ENCODE data around the gene CHCHD4. TPM values are rescaled to one million over a fixed set of nuclear protein-coding genes. Genes with fewer than 3 reads are reported as not detected.

Gene CHCHD4
- total and polyA plus RNA-seq, 2 of the 8 experiments (the other 6 are each of a cell fraction or from before 2014, with no cell fraction given) = 15.0 to 22.3 TPM

DNA sequence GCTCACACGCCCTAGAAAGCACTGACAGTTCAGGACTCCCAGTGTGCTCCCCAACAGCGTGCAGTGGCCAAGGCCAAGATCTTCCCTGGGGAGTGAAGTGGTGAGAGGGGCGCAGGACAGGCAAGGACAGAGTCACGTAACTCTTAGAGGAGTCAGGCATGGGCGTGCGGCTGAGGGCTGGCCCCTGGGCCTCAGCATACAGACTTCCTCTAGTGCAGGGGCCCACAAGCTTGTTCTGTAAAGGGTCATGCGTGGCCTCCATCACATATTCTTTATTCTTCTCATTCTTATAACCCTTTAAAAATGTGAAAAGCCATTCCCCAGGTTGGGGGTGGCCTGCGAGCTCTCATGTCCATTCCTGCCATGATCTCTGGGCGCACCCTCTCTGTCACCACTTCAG, 25.4 kb upstream of the CHCHD4 start:
- Histone ChIP-seq H2AFZ (ENCODE audit: low read length) (no peak overlapping the region), H2BK5ac (ENCODE audit: low read depth, low read length) (no peak overlapping the region), H3K14ac (ENCODE audit: insufficient read length) (no peak overlapping the region), H3K4me1 (replicated peaks in 1 of 4; ENCODE audit: control insufficient read depth in 3 of 4, insufficient read depth in 4 of 4, low read length in 3 of 4) (peaks cover 0 to 14% (median 9%) of the 10 kb centered on the region in 4 experiments; a peak in 6 of 7 replicates), H3K23me2 (ENCODE audit: low read depth, low read length) (no peaks in the 10 kb centered on the region; the same call in 1 of the 2 replicates), H2BK15ac (ENCODE audit: low read length) (no peak overlapping the region), H2AK5ac (ENCODE audit: low read depth, low read length) (no peak overlapping the region), H3K18ac (ENCODE audit: extremely low read depth, low read length) (no peak overlapping the region), H2BK120ac (replicated peaks; ENCODE audit: low read depth, low read length) (no peak overlapping the region), H3K36me3 (ENCODE audit: control insufficient read depth in 2 of 4, insufficient read depth in 4 of 4, low read length in 3 of 4) (peaks cover 0 to 17% (median 10%) of the 10 kb centered on the region in 4 experiments; a peak in 6 of 8 replicates), H3K9ac (replicated peaks in 1 of 4; ENCODE audit: extremely low read depth in 1 of 4, low read depth in 3 of 4, low read length in 3 of 4) (no peak overlapping the region), H3K27ac (ENCODE audit: low read depth, low read length) (no peak overlapping the region), H4K91ac (replicated peaks; ENCODE audit: insufficient read length, low read length) (no peak overlapping the region), H3K79me1 (ENCODE audit: low read depth, low read length) (no peaks in the 10 kb centered on the region), H2BK12ac (ENCODE audit: low read depth, low read length) (no peak overlapping the region), H3K4me3 (ENCODE audit: extremely low read depth in 1 of 4, insufficient read depth in 2 of 4, low read depth in 3 of 4, low read length in 4 of 4) (no peak overlapping the region), H3K4ac (replicated peaks; ENCODE audit: insufficient read length, low read depth, low read length) (no peak overlapping the region), H2BK20ac (ENCODE audit: low read length) (no peak overlapping the region), H3K56ac (replicated peaks; ENCODE audit: insufficient read length, low read depth, low read length) (no peak overlapping the region), H3K27me3 (replicated peaks in 1 of 4; ENCODE audit: control insufficient read depth in 3 of 4, extremely low read depth in 1 of 4, insufficient read depth in 3 of 4, low read length in 3 of 4) (no peaks in the 10 kb centered on the region), H3K4me2 (ENCODE audit: insufficient read depth in 1 of 2, low read depth in 2 of 2, low read length in 2 of 2) (no peak overlapping the region), H3K23ac (ENCODE audit: insufficient read length) (no peak overlapping the region), H3K79me2 (ENCODE audit: control insufficient read depth in 1 of 2, insufficient read depth in 2 of 2, low read length in 2 of 2) (no peaks in the 10 kb centered on the region), H4K8ac (ENCODE audit: extremely low read depth, insufficient read depth, low read length) (no peak overlapping the region), H4K5ac (ENCODE audit: insufficient read length, low read depth, low read length) (no peak overlapping the region), H3K9me3 (ENCODE audit: insufficient read depth in 2 of 2, low read depth in 1 of 2, low read length in 1 of 2) (no peaks in the 10 kb centered on the region), H4K20me1 (replicated peaks in 1 of 2; ENCODE audit: control insufficient read depth in 1 of 2, insufficient read depth in 2 of 2, low read length in 2 of 2) (peaks cover 7 to 8% of the 10 kb centered on the region in 2 experiments)
- DNase-seq (ENCODE audit: low read depth in 1 of 2, low spot score in 2 of 2) (no peak), FAIRE-seq (no peak)
- ChIA-PET POLR2A (ENCODE audit: partially characterized antibody) (interaction anchor here (1.3 to 3.1 kb wide), 4 partner anchors 13 to 28 kb away, joined by 3 to 17 read pairs (median 5); partner anchors contain the start of genes CHCHD4, LSM3, TMEM43 and XPC), CTCF (ENCODE audit: partially characterized antibody) (interaction anchor here (0.5 to 3.6 kb wide), 12 partner anchors 7 to 374 kb away, joined by 3 to 24 read pairs (median 4); partner anchors contain the start of genes CHCHD4 and TMEM43)
- 97% methylated on average over 9 of the region's 9 CpGs; no CpG with 5 or more reads in 1 of the 2 experiments for WGBS, 2 experiments (ENCODE audit: extremely low coverage in 1 of 2, insufficient coverage in 1 of 2, insufficient read length in 1 of 2, insufficient replicate concordance in 2 of 2, low coverage in 1 of 2, low lambda C conversion rate in 2 of 2, missing lambda C conversion rate in 1 of 2)
- no peak for TF ChIP-seq CREB1 (IDR thresholded peaks at IDR 0.05)
- no peak for TF ChIP-seq CBX5 (IDR thresholded peaks at IDR 0.05; ENCODE audit: low read depth, low read length)
- TF ChIP-seq POU5F1 (IDR thresholded peaks at IDR 0.05; ENCODE audit: low read depth, low read length) = no peak
- no peak for TF ChIP-seq TCF12 (IDR thresholded peaks at IDR 0.05; ENCODE audit: low read depth, low read length)
- no peak for TF ChIP-seq SRF (IDR thresholded peaks at IDR 0.05; ENCODE audit: low read depth, low read length)
- TF ChIP-seq NANOG (IDR thresholded peaks at IDR 0.05; ENCODE audit: insufficient read depth, low read depth, low read length, poor library complexity, severe bottlenecking) = no peak
- no peak for TF ChIP-seq RBBP5 (IDR thresholded peaks at IDR 0.05; ENCODE audit: borderline replicate concordance, low read depth, low read length)
- no peak for TF ChIP-seq SIRT6 (IDR thresholded peaks at IDR 0.05; ENCODE audit: low read length)
- no peak for TF ChIP-seq NRF1 (IDR thresholded peaks at IDR 0.05; ENCODE audit: low read depth, low read length)
- TF ChIP-seq KDM4A (IDR thresholded peaks at IDR 0.05; ENCODE audit: low read depth, low read length, severe bottlenecking) = no peak
- TF ChIP-seq, protein P1, sequence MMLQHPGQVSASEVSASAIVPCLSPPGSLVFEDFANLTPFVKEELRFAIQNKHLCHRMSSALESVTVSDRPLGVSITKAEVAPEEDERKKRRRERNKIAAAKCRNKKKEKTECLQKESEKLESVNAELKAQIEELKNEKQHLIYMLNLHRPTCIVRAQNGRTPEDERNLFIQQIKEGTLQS (IDR thresholded peaks at IDR 0.05; ENCODE audit: insufficient read depth, low read depth, low read length) = no peak
- no peak for TF ChIP-seq RFX5 (IDR thresholded peaks at IDR 0.05; ENCODE audit: borderline replicate concordance, low read depth, low read length)
- no peak for TF ChIP-seq BCL11A (IDR thresholded peaks at IDR 0.05; ENCODE audit: low read depth in 2 of 2, low read length in 2 of 2)
- no peak for TF ChIP-seq ASH2L (IDR thresholded peaks at IDR 0.05; ENCODE audit: low read length)
- no peak for TF ChIP-seq BRCA1 (IDR thresholded peaks at IDR 0.05; ENCODE audit: low read depth, low read length)

Measured in H1 (cell line).